Endodermal cell (in vitro differentiated cells): ENCODE data around the gene DGKB. TPM values are rescaled to one million over a fixed set of nuclear protein-coding genes. Genes with fewer than 3 reads are reported as not detected.
A peak's percentile ranks its signal among the peaks of the same experiment; 100 is the strongest.

Experiments
- DNase-seq: peaks from one replicate; pipeline ENCODE4 v3.0.0-alpha.2; 2017
- H3K27ac ChIP-seq: 2 replicates; pipeline ENCODE4 v1.5.1; 2013; ENCODE audit warnings: mild to moderate bottlenecking, low read depth, low read length, moderate library complexity
- H3K27me3 ChIP-seq: 2 replicates; pipeline ENCODE4 v1.6.1; 2013; ENCODE audit warnings: mild to moderate bottlenecking, low read length, moderate library complexity; ENCODE audit not compliant: insufficient read depth, control insufficient read depth, poor library complexity, severe bottlenecking
- H3K36me3 ChIP-seq: 2 replicates; pipeline ENCODE4 v1.7.0; 2013; ENCODE audit warnings: mild to moderate bottlenecking, low read length, moderate library complexity; ENCODE audit not compliant: control insufficient read depth, insufficient read depth
- H3K4me1 ChIP-seq: one replicate; pipeline ENCODE4 v1.7.0; 2013; ENCODE audit warnings: low read length; ENCODE audit not compliant: control insufficient read depth, insufficient read depth
- H3K4me3 ChIP-seq: 2 replicates; pipeline ENCODE4 v1.5.1; 2013; ENCODE audit warnings: mild to moderate bottlenecking, low read length, moderate library complexity
- H3K9ac ChIP-seq: 2 replicates; pipeline ENCODE4 v1.6.1; 2013; ENCODE audit warnings: mild to moderate bottlenecking, low read length, moderate library complexity; ENCODE audit not compliant: poor library complexity, severe bottlenecking; ENCODE audit errors: extremely low read depth
- H3K9me3 ChIP-seq: 2 replicates; pipeline ENCODE4 v1.6.1; 2013; ENCODE audit warnings: mild to moderate bottlenecking, low read length, moderate library complexity; ENCODE audit not compliant: control insufficient read depth
- H3K27ac Mint-ChIP-seq: 2 replicates; pipeline ENCODE4 v1.8.0; 2020; ENCODE audit warnings: mixed read lengths
- H3K27me3 Mint-ChIP-seq: 2 replicates; pipeline ENCODE4 v1.8.0; 2021; ENCODE audit warnings: mild to moderate bottlenecking, mixed read lengths; ENCODE audit not compliant: insufficient read depth
- H3K36me3 Mint-ChIP-seq: 2 replicates; pipeline ENCODE4 v1.8.0; 2020; ENCODE audit warnings: low read depth, mixed read lengths
- H3K4me1 Mint-ChIP-seq: 2 replicates; pipeline ENCODE4 v1.8.0; 2020; ENCODE audit warnings: mixed read lengths
- H3K4me3 Mint-ChIP-seq: 2 replicates; pipeline ENCODE4 v1.8.0; 2020; ENCODE audit warnings: mild to moderate bottlenecking, moderate library complexity, mixed read lengths
- H3K9me3 Mint-ChIP-seq: 2 replicates; pipeline ENCODE4 v1.8.0; 2020; ENCODE audit warnings: mild to moderate bottlenecking, mixed read lengths
- WGBS, 2 experiments: methylation state at CpG; one replicate each; pipeline versions ENCODE4 v1.1.5 to v1.1.7; 2013; ENCODE audit warnings: missing lambda C conversion rate in 2 of 2, mixed read lengths in 1 of 2; ENCODE audit not compliant: insufficient coverage in 1 of 2, insufficient read length in 1 of 2; 5-methylcytosine and 5-hydroxymethylcytosine counted together
- total RNA-seq, 2 donors: library from RNA; stranded (reverse); fragmentation: NEBNext Ultra II Directional in 1 of 2; extraction: Animal tissue kit (Norgen Biotek cat#: 25700) in 1 of 2; gene quantifications; 2 replicates in 1 of 2; 3 replicates in 1 of 2; pipeline ENCODE4 v1.2.1, GENCODE V29; 2021
- TF ChIP-seq, protein P1 (sequence below): fragments of 200-600 bp; sonication (generic); conservative IDR thresholded peaks from 2 replicates; pipeline ENCODE4 v1.5.0; 2021; ENCODE audit warnings: antibody characterized with exemption, mild to moderate bottlenecking

Gene DGKB
- total RNA-seq, 2 donors from 2014 or later: 5.1 to 5.2 TPM

DNA sequence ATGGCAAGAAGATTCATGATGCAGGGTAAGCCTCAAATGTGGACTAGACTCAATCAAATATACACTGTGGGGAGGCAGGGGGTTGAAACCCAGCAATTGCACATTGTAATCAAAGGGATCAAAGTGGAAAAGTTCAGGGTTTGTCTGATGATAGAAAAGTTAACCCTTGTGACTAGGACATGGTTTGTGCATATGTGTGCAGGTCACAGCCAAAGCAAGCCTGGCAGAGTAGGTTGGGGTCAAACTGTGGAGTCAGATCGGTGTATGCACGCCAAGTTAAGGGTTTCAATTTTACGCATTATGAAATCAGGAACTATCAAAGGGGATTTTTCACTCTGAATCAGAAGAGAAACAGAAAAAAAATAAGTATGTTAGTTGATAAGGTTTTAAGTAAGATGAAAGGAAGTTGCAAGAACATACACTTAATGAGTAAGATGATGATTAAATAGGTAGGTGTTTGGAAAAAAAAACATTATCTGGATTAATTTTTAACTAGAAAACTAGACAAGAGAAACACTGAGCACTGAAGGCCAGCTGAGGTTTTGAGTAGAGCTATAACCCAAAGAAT, 188.3 kb downstream of the DGKB start:
- no peaks in the 10 kb centered on the region for H3K4me1 ChIP-seq
- Mint-ChIP-seq H3K36me3 (no peaks in the 10 kb centered on the region), H3K27ac (no peak overlapping the region), H3K27me3 (no peaks in the 10 kb centered on the region), H3K4me1 (peaks cover 24% of the 10 kb centered on the region), H3K9me3 (peaks cover 1% of the 10 kb centered on the region), H3K4me3 (no peak overlapping the region)
- no peak for DNase-seq
- no peak overlapping the region for H3K27ac ChIP-seq
- H3K27me3 ChIP-seq: no peaks in the 10 kb centered on the region
- no peaks in the 10 kb centered on the region for H3K9me3 ChIP-seq
- no peak overlapping the region for H3K9ac ChIP-seq
- TF ChIP-seq, protein P1, sequence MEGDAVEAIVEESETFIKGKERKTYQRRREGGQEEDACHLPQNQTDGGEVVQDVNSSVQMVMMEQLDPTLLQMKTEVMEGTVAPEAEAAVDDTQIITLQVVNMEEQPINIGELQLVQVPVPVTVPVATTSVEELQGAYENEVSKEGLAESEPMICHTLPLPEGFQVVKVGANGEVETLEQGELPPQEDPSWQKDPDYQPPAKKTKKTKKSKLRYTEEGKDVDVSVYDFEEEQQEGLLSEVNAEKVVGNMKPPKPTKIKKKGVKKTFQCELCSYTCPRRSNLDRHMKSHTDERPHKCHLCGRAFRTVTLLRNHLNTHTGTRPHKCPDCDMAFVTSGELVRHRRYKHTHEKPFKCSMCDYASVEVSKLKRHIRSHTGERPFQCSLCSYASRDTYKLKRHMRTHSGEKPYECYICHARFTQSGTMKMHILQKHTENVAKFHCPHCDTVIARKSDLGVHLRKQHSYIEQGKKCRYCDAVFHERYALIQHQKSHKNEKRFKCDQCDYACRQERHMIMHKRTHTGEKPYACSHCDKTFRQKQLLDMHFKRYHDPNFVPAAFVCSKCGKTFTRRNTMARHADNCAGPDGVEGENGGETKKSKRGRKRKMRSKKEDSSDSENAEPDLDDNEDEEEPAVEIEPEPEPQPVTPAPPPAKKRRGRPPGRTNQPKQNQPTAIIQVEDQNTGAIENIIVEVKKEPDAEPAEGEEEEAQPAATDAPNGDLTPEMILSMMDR: no peak
- WGBS, 2 experiments: 93 to 100% methylated on average over 2 to 3 of the region's 3 CpGs
- H3K36me3 ChIP-seq: no peaks in the 10 kb centered on the region
- no peak overlapping the region for H3K4me3 ChIP-seq

- no peak overlapping the region for H3K27ac ChIP-seq
- H3K36me3 ChIP-seq: no peaks in the 10 kb centered on the region
- Mint-ChIP-seq H3K27me3 (peaks cover under 1% of the 10 kb centered on the region), H3K9me3 (no peaks in the 10 kb centered on the region), H3K4me1 (no peaks in the 10 kb centered on the region), H3K27ac (no peak overlapping the region), H3K36me3 (no peaks in the 10 kb centered on the region), H3K4me3 (no peak overlapping the region)
- H3K9ac ChIP-seq: no peak overlapping the region
- DNase-seq: no peak
- TF ChIP-seq, protein P1: peak; percentile 50
- no peaks in the 10 kb centered on the region for H3K27me3 ChIP-seq
- no peaks in the 10 kb centered on the region for H3K4me1 ChIP-seq
- H3K9me3 ChIP-seq: no peaks in the 10 kb centered on the region
- no peak overlapping the region for H3K4me3 ChIP-seq
Measured at GRCh38 chr7:14698239-14698638, 204.3 kb downstream of the DGKB start.

GRCh38 chr7:14697684-14698083, 204.9 kb downstream of the DGKB start:
- no peak overlapping the region for H3K27ac Mint-ChIP-seq

More at GRCh38 chr7:14697684-14698083, 204.9 kb downstream of the DGKB start:
- no peak for DNase-seq
- H3K4me3 Mint-ChIP-seq: no peak overlapping the region
- no peaks in the 10 kb centered on the region for H3K27me3 ChIP-seq
- H3K36me3 ChIP-seq: no peaks in the 10 kb centered on the region
- H3K9me3 ChIP-seq: no peaks in the 10 kb centered on the region
- H3K9me3 Mint-ChIP-seq: no peaks in the 10 kb centered on the region
- no peaks in the 10 kb centered on the region for H3K27me3 Mint-ChIP-seq
- H3K4me3 ChIP-seq: no peak overlapping the region
- H3K4me1 ChIP-seq: no peaks in the 10 kb centered on the region
- no peaks in the 10 kb centered on the region for H3K36me3 Mint-ChIP-seq
- no peak overlapping the region for H3K27ac ChIP-seq
- TF ChIP-seq, protein P1: no peak
- no peak overlapping the region for H3K9ac ChIP-seq
- no peaks in the 10 kb centered on the region for H3K4me1 Mint-ChIP-seq
